Measurements from ENCODE around the gene POTEH.
"Not testable (repeated sequence)": the region's sequence is repeated elsewhere in the genome, so short reads cannot be mapped to it uniquely, and the experiment has no call there.

The POTEH gene

DNA sequence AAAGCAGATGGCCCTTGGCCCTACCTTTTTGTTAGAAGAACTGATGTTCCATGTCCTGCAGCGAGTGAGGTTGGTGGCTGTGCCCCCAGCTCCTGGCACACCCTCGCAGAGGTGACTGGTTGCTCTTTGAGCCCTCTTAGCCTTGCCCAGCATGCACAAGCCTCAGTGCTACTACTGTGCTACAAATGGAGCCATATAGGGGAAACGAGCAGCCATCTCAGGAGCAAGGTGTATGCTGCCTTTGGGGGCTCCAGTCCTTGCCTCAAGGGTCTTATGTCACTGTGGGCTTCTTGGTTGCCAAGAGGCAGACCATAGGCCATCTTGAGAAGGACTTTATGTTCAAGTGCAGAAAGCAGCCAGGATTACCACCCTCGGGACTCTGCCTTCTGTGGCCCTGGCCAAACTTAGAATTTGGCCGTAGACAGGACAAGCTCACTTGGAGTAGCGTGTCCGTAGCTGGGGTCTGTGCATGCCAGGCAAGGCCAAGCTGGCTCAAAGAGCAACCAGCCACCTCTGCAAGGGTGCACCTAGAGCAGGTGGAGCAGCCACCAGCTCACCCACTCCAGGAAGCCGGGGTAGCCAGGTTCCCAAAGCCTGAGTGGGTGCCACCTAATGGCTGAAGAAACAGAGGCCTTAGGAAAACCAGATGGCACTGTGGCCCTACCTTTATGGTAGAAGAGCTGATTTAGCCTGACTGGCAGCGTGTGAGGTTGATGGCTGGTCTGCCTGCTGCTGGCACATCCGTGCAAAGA, 48.5 kb downstream of the POTEH start:
- not testable (repeated sequence) for DNase-seq (ENCODE audit: low spot score)

- not testable (repeated sequence) for DNase-seq (ENCODE audit: low spot score)
Measured at GRCh38 chr22:15738909-15739391, 49.1 kb downstream of the POTEH start.

GRCh38 chr22:15747636-15748323, 58.0 kb downstream of the POTEH start:
- not testable (repeated sequence) for DNase-seq (ENCODE audit: low spot score)

- not testable (repeated sequence) for DNase-seq (ENCODE audit: low spot score)
Measured at GRCh38 chr22:15749181-15749970, 59.5 kb downstream of the POTEH start.

DNA sequence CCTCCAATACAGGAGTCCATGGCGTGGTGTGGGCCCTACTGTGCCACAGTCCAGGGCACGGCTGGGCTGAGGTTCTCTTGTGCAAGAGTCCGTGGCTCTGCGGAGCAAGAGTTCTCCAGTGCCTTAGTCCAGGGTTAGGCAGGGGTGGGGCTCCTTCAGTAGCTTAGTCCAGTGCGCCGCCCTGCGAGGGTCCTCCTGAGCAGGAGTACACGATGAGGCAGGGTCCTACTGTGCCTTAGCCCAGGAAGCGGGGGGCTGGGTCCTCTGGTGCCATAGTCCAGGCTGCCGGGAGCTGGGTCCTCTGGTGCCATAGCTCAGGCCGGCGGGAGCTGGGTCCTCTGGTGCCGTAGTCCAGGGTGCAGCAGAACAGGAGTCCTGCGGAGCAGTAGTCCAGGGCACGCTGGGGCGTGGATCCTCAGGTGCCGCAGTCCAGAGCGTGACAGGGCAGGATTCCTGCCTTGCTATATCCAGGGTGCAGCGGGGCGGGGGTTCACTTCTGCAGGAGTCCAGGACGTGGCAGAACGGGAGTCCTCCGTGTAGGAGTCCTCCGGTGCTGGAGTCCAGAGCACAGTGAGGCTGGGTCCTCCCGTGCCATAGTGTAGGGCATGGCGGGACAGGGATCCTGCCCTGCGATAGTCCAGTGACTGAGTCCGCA, 69.7 kb downstream of the POTEH start:
- DNase-seq (ENCODE audit: low spot score): not testable (repeated sequence)

DNA sequence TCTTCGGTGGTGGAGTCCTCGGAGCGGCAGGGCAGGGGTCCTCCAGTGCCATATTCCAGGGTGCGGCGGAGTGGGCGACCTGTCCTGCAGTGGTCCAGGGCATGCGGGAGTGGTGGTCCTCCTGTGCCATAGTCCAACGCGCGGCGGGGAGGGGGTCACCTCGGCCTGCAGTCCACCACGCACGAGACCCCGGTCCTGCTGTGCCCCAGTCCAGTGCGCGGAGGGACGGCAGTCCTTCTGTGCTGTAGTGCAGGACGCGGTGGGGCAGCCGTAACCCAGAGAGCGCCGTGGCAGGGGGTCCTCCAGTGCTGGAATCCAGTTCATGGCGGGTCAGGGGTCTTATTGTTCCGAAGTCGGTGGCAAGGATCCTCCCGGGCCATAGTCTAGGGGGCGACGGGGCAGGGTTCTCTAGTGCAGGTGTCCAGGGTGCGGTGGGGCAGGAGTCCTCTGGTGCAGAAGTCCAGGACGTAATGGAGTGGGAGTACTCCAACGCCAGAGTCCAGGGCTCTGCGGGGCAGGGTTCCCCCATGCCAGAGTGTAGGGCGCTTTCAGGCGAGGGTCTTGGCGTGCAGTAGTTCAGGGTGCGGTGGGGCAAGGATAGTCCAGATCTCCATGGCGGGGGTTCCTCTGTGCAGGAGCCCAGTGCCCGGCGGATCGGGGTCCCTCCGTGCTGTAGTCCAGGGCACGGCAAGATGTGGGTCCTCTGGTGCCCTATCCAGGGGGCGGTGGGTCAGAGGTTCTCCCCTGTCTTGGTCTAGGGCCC, 70.7 kb downstream of the POTEH start:
- not testable (repeated sequence) for DNase-seq (ENCODE audit: low spot score)

DNA sequence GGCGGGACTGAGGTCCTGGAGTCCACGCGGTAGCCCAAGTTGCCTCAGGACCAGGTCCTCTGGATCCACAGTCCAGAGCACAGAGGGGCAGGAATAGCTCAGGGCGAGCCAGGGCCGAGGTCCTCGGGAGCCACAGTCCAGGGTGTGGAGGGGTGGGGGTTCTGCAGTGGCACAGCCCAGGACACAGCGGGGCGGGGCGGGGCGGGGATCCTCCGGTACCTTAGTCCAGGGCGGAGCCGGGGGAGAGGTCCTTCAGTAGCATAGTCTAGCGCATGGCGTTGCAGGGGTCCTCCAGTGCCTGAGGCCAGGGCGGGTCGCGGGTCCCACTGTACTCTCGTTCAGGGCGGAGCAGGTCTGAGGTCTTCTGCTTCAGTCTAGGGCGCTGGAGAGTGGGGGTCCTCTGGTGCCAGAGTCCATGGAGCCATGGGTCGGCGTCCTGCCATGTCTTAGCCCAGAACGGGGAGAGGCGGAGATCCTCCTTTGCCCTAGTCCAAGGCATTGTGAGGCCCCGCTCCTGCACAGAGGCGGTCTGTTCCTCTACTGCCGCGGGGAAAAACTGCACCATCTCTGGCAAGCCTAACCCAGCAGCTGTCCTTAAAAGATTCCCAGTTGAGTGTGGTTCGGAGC, 71.4 kb downstream of the POTEH start:
- DNase-seq (ENCODE audit: low spot score): not testable (repeated sequence)

DNA sequence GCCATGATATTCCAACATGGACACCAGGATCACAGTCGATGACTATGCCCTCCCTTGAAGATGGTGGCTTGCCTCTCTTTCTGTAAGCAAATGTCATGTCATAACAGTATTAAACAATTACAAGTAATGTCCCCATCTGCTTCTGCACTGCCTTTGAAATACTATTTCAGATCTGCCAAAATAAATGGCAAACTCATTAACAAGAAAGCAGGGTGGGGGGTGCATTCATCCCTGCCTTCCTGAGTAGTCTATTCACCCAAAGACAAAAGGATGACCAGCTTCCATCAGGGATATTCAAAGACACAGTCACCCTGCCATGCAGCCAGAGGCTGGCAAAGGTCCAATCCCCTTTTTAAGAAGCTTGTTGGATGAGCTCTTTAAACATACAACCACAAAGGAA, 73.7 kb downstream of the POTEH start:
- not testable (repeated sequence) for DNase-seq (ENCODE audit: low spot score)

Data from D341Med (cell line).